Adrenal gland (tissue), 5 donors: Measurements from ENCODE around the gene MESP2.

ENCODE experiments used
- POLR2A ChIP-seq, 2 donors: fragments of 450-650 bp; IDR thresholded peaks; one replicate each; pipeline ENCODE4 v1.6.1; 2017; ENCODE audit warnings: antibody characterized with exemption in 2 of 2, mild to moderate bottlenecking in 2 of 2, moderate library complexity in 1 of 2
- TF ChIP-seq, protein P1 (sequence below), 6 experiments: fragments of 450-650 bp in 4 of 6; fragments of 200-600 bp in 2 of 6; sonication (generic) in 1 of 6; IDR thresholded peaks; 1 replicate in 5 of 6; 2 replicates in 1 of 6; pipeline versions ENCODE4 v1.5.1 to v1.8.0; 2016 to 2021; ENCODE audit warnings: antibody characterized with exemption in 6 of 6, mild to moderate bottlenecking in 2 of 6, moderate library complexity in 1 of 6
- donor health status: DM: no; HTN: no; CAD: no.

GRCh38 chr15:89772932-89773583 lies 3.1 kb upstream of the MESP2 start:
- no peak for TF ChIP-seq POLR2A (IDR thresholded peaks at IDR 0.05)
- TF ChIP-seq, protein P1, sequence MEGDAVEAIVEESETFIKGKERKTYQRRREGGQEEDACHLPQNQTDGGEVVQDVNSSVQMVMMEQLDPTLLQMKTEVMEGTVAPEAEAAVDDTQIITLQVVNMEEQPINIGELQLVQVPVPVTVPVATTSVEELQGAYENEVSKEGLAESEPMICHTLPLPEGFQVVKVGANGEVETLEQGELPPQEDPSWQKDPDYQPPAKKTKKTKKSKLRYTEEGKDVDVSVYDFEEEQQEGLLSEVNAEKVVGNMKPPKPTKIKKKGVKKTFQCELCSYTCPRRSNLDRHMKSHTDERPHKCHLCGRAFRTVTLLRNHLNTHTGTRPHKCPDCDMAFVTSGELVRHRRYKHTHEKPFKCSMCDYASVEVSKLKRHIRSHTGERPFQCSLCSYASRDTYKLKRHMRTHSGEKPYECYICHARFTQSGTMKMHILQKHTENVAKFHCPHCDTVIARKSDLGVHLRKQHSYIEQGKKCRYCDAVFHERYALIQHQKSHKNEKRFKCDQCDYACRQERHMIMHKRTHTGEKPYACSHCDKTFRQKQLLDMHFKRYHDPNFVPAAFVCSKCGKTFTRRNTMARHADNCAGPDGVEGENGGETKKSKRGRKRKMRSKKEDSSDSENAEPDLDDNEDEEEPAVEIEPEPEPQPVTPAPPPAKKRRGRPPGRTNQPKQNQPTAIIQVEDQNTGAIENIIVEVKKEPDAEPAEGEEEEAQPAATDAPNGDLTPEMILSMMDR (IDR thresholded peaks at IDR 0.05) = peak in 2 of 6 experiments; percentile 5 to 15
